Putamen (tissue), 1 donor: ENCODE measurements around the gene RANBP1.

ENCODE experiments used
- DNase-seq: peaks from one replicate; pipeline ENCODE4 v3.0.0-alpha.2; 2016; ENCODE audit warnings: low spot score

The RANBP1 gene

GRCh38 chr22:20123366-20124082 lies 7.6 kb downstream of the RANBP1 start:
- DNase-seq = no peak

DNA sequence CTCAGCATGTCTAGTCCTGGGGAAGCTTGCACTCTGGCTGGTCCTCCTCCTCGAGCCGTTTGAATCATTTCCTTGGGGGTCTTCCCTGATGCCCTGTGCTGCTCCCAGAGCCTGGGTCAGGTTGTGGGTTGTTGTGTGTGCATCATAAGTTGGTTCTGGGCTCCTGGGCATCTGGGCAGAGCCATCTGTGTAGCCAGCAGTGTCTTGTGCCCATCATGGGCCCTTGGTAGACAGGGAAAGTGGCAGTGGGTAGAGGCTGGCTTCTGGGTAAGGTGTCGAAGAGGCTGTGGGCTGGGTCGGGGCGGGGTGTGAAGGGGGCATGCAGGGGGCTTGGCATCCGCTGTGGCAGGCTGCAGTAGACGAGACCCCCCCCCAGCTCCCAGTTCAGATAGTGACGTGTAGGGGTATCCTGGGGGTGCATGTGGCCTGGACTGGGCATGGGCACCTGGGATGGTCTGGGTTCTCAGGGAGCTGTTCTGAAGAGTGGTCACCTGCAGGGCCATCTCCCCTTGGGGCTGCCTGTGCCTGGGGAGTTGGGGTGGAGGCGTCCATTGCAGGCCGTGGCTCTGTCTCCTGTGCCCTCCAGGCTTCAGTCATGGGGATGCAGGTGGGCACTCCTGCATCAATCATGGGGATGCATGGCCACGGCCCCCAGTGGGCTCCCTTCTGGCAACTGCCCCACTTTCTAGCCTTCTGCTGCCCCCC lies 8.3 kb downstream of the RANBP1 start:
- no peak for DNase-seq

GRCh38 chr22:20125201-20126174 lies 9.6 kb downstream of the RANBP1 start:
- DNase-seq = no peak

GRCh38 chr22:20126284-20127029 lies 10.6 kb downstream of the RANBP1 start:
- DNase-seq = no peak

- no peak for DNase-seq
These were observed 11.5 kb downstream of the RANBP1 start for GRCh38 chr22:20127318-20127868.

- DNase-seq = no peak
These were observed 12.1 kb downstream of the RANBP1 start for GRCh38 chr22:20127869-20128618.

DNA sequence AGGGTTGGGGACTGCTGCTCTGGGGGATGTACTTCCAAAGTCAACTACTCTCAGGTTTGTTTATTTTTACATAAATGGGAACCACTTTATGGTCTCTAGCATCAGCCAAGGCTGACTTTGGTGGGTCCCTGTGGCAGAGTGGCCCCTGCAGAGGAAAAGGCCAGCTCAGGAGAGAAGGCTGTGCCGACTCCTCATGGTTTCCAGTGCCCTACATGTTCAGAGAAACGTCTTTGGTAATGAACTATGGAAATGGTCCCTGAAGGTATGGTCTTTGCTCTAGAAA lies 12.7 kb downstream of the RANBP1 start:
- DNase-seq = no peak

DNA sequence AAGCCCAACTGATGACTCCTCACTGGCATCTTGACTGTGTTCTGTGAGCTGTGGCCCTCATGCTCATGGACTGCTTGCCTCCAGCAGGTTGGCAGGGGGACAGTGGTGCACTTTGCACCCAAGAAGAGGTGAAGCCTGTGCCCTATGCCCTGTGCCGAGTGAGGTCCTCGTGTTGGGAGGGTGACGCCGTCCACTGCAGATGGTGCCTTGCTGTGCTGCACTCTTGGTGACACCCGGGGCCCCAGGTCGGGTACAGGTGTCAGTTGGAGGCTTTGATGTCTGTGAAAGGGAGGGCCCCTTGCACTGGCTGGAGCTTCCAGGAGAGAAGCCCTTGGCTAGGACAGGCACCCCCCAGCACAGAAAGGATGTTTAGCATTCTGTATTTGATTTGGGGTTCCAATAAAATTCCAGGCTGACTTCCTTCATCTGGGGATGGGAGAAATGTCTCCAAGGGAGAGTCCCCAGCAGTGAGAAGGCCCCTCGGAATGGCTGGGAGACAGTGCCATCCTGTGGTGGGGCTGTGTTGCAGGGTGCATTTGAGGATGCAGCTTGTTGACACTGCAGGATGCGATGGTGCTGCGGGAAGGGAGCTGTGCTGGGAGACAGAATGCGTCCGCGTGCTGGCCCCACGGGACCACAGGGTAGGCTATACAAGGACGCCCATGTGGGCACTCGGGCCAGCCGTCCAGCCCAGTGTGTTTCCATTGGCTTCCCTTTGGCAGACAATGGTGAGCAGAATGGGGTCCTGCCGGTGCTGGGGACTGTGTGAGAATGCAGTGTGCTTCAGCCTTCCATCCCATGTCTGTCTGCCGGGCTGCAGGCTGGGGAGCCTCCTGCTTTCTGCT lies 13.2 kb downstream of the RANBP1 start:
- DNase-seq = no peak

GRCh38 chr22:20129747-20130014 lies 13.8 kb downstream of the RANBP1 start:
- DNase-seq = no peak

DNA sequence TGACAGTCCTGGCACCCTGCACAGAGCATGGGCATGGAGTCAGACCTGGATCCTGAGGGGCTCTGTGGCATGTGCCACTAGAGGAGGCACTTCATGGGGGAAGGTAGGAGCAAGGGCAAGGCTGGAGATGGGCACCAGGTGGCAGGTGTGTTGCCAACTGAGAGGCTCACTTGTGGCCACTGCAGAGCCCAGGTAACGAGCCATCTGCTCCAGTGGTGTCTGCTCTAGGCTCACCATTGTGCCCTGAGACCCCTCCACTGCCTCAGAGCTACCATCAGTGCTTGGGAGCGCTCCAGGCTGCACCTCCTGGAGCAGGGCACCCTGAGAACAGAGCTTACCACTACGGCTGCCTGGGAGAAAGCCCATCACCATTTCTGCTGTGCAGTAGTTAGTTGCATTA lies 14.4 kb downstream of the RANBP1 start:
- DNase-seq = no peak

GRCh38 chr22:20130731-20131596 lies 15.1 kb downstream of the RANBP1 start:
- peak; percentile 88 for DNase-seq

GRCh38 chr22:20131597-20131858 lies 15.6 kb downstream of the RANBP1 start, which contains the start of gene ZDHHC8:
Gene ZDHHC8 (plus strand): TSS chr22:20131804. CDS start chr22:20131948, 144 bp downstream.
- DNase-seq = no peak

DNA sequence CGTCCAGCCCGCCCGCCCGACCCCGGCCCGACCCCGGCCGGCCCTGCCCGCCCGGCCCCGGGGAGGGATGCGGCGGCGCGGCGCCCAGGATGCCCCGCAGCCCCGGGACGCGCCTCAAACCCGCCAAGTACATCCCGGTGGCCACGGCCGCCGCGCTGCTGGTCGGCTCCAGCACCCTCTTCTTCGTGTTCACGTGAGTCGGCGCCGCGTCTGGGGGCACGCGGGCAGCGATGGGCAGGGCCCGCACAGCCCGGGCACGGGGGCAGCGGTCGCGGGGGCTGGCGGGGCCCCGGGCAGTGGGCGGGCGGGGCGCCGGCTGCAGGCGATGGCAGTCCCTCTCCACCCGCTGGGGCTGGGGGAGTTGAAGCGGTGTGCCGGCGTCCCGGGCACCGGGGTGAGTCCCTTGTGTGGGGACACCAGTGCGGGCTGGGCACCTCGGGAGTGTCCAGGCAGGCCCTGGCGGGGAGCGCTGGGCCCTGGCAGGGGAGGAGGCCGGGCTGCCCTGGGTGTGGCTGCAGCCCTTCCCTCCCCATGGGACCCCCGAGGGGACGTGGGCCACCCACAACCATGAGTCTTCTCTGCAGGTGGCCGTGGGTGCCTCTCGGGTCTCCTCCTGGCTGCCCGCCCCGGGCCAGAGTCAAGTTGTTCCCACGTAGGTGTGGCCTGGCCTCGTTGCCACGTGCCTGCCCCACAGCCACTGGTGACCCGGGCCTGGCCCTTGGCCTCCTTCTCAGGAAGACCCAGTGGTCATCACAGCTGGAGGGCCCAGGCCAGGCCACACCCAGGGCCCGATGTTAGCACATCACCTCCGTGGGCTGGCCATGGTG lies 16.2 kb downstream of the RANBP1 start:
- no peak for DNase-seq

- DNase-seq = no peak
These were observed 16.9 kb downstream of the RANBP1 start for GRCh38 chr22:20132686-20133246.

- no peak for DNase-seq
These were observed 18.1 kb downstream of the RANBP1 start for GRCh38 chr22:20133930-20134549.

GRCh38 chr22:20135265-20135664 lies 19.4 kb downstream of the RANBP1 start:
- DNase-seq = no peak

GRCh38 chr22:20135806-20136602 lies 20.1 kb downstream of the RANBP1 start:
- no peak for DNase-seq
